D721Med (cell line): ENCODE data around the gene ALDH1B1.

Experiments used
- DNase-seq: peaks from one replicate; pipeline ENCODE4 v3.0.0; 2011; ENCODE audit warnings: low spot score; ENCODE audit not compliant: insufficient read length
- FAIRE-seq: peaks from 2 replicates; lab custom pipeline; 2011; peaks lifted over from hg19 to GRCh38; lab: Jason Lieb, UNC
- CTCF ChIP-seq: IDR thresholded peaks from 2 replicates; pipeline ENCODE4 v1.5.1; 2012; ENCODE audit warnings: mild to moderate bottlenecking, control low read depth; ENCODE audit not compliant: insufficient read depth; ENCODE audit errors: missing control alignments

ALDH1B1 gene

DNA sequence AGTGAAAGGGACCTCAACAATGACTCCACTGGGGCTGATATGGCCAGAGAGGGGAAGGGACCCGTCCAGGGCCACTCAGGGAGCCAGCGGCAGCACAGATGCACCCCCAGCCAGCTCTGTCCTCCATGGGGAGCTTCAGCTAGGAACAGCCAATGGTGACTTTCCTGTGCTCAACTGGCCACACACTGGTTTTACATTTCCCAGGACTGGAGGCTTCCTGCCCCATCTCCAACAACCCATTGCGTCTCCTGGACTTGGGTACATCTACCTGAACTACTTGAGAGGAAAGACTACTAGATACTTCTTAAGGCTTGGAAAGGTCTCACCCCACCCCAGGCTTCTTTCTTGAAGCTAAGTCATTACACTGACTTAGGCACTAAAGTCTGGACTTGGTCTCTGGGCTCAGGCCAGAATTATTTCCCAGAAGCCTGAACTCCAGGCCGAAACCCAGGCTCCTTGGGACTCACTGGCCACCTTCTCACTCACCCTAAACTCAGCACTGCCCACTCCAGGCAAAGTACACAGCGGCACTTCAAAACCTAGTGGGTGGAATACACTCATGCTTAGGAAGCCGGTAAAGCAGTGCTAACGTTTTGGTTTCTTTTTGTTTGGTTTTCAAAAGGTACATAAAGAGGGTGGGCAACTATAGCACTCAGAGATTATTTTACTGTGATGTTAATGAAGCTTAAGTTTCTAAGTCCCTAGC lies 30.2 kb downstream of the ALDH1B1 start:
- DNase-seq: no peak
- FAIRE-seq: no peak
- no peak for TF ChIP-seq CTCF

DNA sequence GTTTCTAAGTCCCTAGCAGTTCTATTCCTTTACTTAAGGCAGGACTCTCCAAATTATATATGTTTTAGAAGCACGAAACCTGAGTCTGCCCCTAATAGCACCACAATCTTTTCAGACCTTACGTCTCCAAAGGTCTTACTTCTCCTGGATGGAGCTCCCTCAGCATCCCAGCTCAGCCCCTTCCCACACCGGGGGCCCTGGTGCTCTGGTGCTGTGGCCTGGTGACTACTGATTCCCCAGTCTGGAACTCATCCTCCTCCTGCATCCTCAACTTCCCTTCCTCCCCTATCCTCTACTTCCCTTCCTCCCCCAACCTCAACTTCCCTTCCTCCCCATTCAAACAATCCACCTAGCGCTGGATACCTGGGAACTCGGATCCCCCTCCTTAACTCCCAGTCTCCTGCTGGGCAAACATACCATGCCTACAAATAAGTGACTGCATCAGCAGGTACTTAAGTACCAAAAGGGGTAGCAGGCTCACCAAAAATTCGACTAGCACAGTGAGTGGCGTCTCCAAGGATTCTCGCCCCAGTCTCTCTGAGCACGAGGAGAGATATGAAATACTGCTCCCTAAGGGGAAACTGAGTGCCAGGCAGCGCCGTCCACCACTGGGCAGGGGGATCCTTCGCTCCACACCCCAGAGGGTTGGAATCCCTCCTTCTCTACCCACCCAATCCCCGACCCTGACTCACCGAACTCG lies 30.9 kb downstream of the ALDH1B1 start:
- DNase-seq (no peak), FAIRE-seq (no peak)
- TF ChIP-seq CTCF: no peak

DNA sequence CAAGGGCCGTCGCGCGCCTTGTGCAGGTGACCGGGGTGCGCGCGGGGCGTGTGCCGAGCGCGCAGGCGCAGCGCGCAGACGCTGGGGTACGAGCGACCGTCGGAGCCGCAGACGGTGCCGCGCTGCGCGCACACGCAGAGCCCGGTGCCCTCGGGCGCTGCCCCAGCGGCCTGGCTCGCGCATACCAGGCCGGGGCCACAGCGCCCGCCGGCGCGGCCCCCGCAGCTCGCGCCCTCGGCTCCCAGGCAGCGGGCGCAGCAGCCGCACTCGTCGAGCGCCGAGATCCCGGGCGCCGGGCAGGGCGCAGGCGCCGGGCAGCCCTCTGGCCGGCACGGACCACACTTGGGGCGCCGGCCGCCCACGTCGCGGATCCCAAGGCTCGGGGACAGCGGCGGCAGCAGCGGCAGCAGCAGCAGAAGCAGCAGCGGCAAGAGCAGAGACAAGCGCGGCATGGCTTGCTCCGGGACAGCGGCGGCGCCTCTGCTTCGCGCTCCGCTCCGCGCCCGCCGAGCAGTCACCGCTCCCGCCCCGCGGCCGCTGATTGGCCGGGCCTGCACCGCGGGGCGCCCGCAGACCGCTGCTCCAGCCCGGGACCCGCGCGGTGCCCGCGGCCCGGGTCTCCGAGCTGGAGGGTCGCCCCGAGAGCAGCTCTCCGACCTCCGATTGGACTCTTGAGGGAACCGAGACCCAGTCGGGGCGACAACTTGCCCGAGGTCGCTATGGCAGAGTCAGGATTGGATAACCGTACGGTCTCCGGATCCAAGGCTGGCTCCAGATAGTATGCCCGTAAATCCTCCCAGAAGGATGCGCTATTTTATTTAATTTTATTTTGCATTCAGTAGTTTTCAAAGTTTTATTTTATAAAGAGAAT lies 31.7 kb downstream of the ALDH1B1 start, which contains the start of gene IGFBPL1:
Gene IGFBPL1, minus strand, starts transcription at position 482 of the 871 bp plus-strand sequence. Its CDS starts 30 bp downstream, at position 452.
- FAIRE-seq (no peak), DNase-seq (peak; percentile 77)
- no peak for TF ChIP-seq CTCF

- DNase-seq (no peak), FAIRE-seq (peak; percentile 6)
- no peak for TF ChIP-seq CTCF
Observed at GRCh38 chr9:38424918-38425317, 32.4 kb downstream of the ALDH1B1 start.

DNA sequence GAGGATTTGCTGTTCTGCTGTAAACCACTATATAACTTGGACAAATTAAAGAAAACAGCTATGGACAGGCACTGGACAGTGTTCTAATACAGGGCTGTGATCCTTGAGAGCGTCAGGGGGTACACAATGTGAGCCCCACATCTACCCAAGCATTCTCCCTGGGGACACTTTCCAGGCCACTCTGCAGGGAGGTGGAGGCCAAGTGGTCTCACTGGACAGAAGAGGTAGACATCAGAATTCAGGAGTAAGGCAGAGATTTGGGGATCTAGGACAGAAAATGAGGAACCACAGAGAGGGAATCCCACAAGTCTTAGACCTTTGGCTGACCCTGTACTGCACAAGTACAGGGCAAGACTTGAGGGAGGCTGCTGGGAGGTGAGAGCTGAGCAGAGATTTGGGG lies 35.6 kb downstream of the ALDH1B1 start:
- DNase-seq: no peak
- no peak for TF ChIP-seq CTCF
- no peak for FAIRE-seq

DNA sequence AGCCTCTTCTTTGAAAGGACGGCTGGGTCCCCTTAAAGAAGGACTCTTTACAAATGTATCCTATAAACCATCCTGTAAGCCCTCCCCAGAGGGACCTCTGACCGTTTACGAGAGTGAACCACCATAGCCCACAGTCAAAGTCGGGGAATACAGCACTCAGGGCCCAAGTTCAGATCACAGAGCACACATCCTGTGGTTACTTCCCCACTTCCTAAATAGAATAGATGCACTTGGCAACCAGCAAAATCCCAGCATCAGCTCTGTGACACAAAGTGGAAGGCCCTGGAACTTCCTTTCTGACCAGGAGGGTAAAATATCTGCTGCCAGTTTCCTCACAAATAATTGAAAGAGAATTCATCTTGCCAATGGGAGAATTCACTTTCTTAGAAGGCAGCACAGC lies 38.6 kb downstream of the ALDH1B1 start:
- no peak for DNase-seq
- FAIRE-seq: no peak

More for the DNA sequence above, 38.6 kb downstream of the ALDH1B1 start:
- no peak for TF ChIP-seq CTCF
